CD4-positive, alpha-beta T cell treated with Interleukin-12 subunit alpha and Interleukin-12 subunit beta, for 1 hour (primary cell): ENCODE measurements around the gene PHF19.
A peak's percentile ranks its signal among the peaks of the same experiment; 100 is the strongest.

Experiments used
- DNase-seq: peaks from one replicate; pipeline ENCODE4 v3.0.0-alpha.2; 2020

The PHF19 gene

GRCh38 chr9:120872791-120873502, 4.0 kb downstream of the PHF19 start:
- no peak for DNase-seq

GRCh38 chr9:120870206-120870605, 6.8 kb downstream of the PHF19 start:
- DNase-seq: no peak

- no peak for DNase-seq
These were observed 7.3 kb downstream of the PHF19 start for GRCh38 chr9:120869726-120870125.

GRCh38 chr9:120869360-120869687, 7.7 kb downstream of the PHF19 start:
- DNase-seq: no peak

GRCh38 chr9:120868676-120869359, 8.2 kb downstream of the PHF19 start:
- DNase-seq: peak; percentile 98

- no peak for DNase-seq
These were observed 8.7 kb downstream of the PHF19 start for GRCh38 chr9:120868339-120868675.

GRCh38 chr9:120867676-120868338, 9.2 kb downstream of the PHF19 start:
- no peak for DNase-seq

GRCh38 chr9:120866651-120867050, 10.3 kb downstream of the PHF19 start:
- no peak for DNase-seq

GRCh38 chr9:120865809-120866208, 11.2 kb downstream of the PHF19 start:
- DNase-seq: no peak

GRCh38 chr9:120865176-120865575, 11.8 kb downstream of the PHF19 start:
- DNase-seq: no peak

- DNase-seq: no peak
These were observed 12.3 kb downstream of the PHF19 start for GRCh38 chr9:120864719-120865118.

- DNase-seq: no peak
These were observed 13.2 kb downstream of the PHF19 start for GRCh38 chr9:120863833-120864232.

- DNase-seq: no peak
These were observed 14.5 kb downstream of the PHF19 start for GRCh38 chr9:120862452-120862851.

- DNase-seq: no peak
These were observed 15.1 kb downstream of the PHF19 start for GRCh38 chr9:120861935-120862334.

GRCh38 chr9:120860083-120860482, 16.9 kb downstream of the PHF19 start:
- DNase-seq: no peak

GRCh38 chr9:120859361-120859760, 17.6 kb downstream of the PHF19 start:
- no peak for DNase-seq

- DNase-seq: no peak
These were observed 19.1 kb downstream of the PHF19 start for GRCh38 chr9:120857902-120858301.

- DNase-seq: no peak
These were observed 19.5 kb downstream of the PHF19 start for GRCh38 chr9:120857481-120857880.

- no peak for DNase-seq
These were observed 20.3 kb downstream of the PHF19 start for GRCh38 chr9:120856700-120857099.

GRCh38 chr9:120855827-120856670, 20.9 kb downstream of the PHF19 start:
- DNase-seq: no peak

GRCh38 chr9:120854596-120855327, 22.2 kb downstream of the PHF19 start:
- DNase-seq: no peak

GRCh38 chr9:120853198-120853597, 23.8 kb downstream of the PHF19 start:
- DNase-seq: no peak
